Bronchial epithelial cell (primary cell): ENCODE measurements around the gene LHX6. TPM values are rescaled to one million over a fixed set of nuclear protein-coding genes. Genes with fewer than 3 reads are reported as not detected.
A peak's percentile ranks its signal among the peaks of the same experiment; 100 is the strongest.

Experiments
- DNase-seq: peaks from one replicate; pipeline ENCODE4 v3.0.0-alpha.2; 2010; ENCODE audit warnings: low read depth
- FAIRE-seq: peaks from 2 replicates; lab custom pipeline; 2011; peaks lifted over from hg19 to GRCh38; lab: Jason Lieb, UNC
- H3K27me3 ChIP-seq: 2 replicates; pipeline ENCODE4 v1.5.1; 2011; ENCODE audit warnings: low read length; ENCODE audit not compliant: control insufficient read depth, insufficient read depth
- H3K36me3 ChIP-seq: 2 replicates; pipeline ENCODE4 v1.5.1; 2011; ENCODE audit warnings: low read length; ENCODE audit not compliant: control insufficient read depth, insufficient read depth
- H3K4me3 ChIP-seq: 2 replicates; pipeline ENCODE4 v1.5.1; 2011; ENCODE audit warnings: mild to moderate bottlenecking, low read depth, low read length, control low read depth
- CTCF ChIP-seq: IDR thresholded peaks from 2 replicates; pipeline ENCODE4 v1.5.1; 2011; ENCODE audit warnings: mild to moderate bottlenecking, moderate library complexity, low read length, control low read depth, inconsistent platforms; ENCODE audit not compliant: insufficient read depth, severe bottlenecking
- total RNA-seq: library from RNA; depleted of rRNA; stranded (reverse); fragments of >200 nt; gene quantifications from 2 replicates; pipeline ENCODE4 v1.2.1, GENCODE V29; 2014

The LHX6 gene
- total RNA-seq, 1 donor from 2014 or later: 0.26 TPM

GRCh38 chr9:122225312-122226141 is 3.2 kb downstream of the LHX6 start:
- DNase-seq: no peak
- Histone ChIP-seq H3K27me3 (peaks cover 66% of the 10 kb centered on the region), H3K36me3 (no peaks in the 10 kb centered on the region), H3K4me3 (no peak overlapping the region)
- TF ChIP-seq CTCF: no peak
- FAIRE-seq: no peak

- H3K36me3 ChIP-seq: no peaks in the 10 kb centered on the region
- TF ChIP-seq CTCF: no peak
- FAIRE-seq (no peak), DNase-seq (no peak)
- H3K4me3 ChIP-seq: no peak overlapping the region
- peaks cover 81% of the 10 kb centered on the region for H3K27me3 ChIP-seq
Observed at GRCh38 chr9:122223435-122223834, 5.3 kb downstream of the LHX6 start.

GRCh38 chr9:122222791-122223190 is 6.0 kb downstream of the LHX6 start:
- DNase-seq: no peak
- no peak overlapping the region for H3K4me3 ChIP-seq
- H3K27me3 ChIP-seq: peaks cover 82% of the 10 kb centered on the region
- TF ChIP-seq CTCF: no peak
- H3K36me3 ChIP-seq: no peaks in the 10 kb centered on the region
- no peak for FAIRE-seq

- Histone ChIP-seq H3K4me3 (no peak overlapping the region), H3K36me3 (no peaks in the 10 kb centered on the region), H3K27me3 (peaks cover 69% of the 10 kb centered on the region)
- DNase-seq: no peak
- no peak for TF ChIP-seq CTCF
- no peak for FAIRE-seq
Observed at GRCh38 chr9:122221183-122221811, 7.5 kb downstream of the LHX6 start.

GRCh38 chr9:122220673-122221182 is 8.0 kb downstream of the LHX6 start:
- peak; percentile 32 for FAIRE-seq
- peaks cover 66% of the 10 kb centered on the region for H3K27me3 ChIP-seq
- no peak overlapping the region for H3K4me3 ChIP-seq
- DNase-seq: no peak
- no peak for TF ChIP-seq CTCF
- H3K36me3 ChIP-seq: no peaks in the 10 kb centered on the region
